ENCODE measurements around the gene UBE4A. TPM values are rescaled to one million over a fixed set of nuclear protein-coding genes. Genes with fewer than 3 reads are reported as not detected.

The UBE4A gene
- total and polyA plus RNA-seq, 2 experiments from 2014 or later, result 11.8 to 42.2 TPM

DNA sequence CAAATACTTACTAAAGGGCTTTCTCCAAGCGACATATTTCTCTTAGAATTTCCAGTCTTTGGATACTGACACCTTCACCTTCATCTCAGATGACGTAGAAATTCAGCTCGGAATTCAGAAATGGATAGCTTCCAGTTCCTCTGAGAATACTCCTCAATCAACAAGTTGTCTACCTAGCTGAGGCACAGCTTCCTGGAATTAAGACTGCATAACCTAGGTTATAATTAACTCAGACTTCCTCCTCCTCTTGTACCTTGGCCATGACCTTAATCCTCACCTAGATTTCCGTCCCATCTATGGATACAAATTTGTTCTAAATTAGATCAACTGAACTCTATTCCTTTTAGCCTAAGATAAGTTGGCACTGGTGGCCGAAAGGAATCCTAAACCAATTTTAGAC, 59.4 kb downstream of the UBE4A start:
- Histone ChIP-seq H3K4me3 (no peak overlapping the region), H3K36me3 (ENCODE audit: insufficient read depth) (no peaks in the 10 kb centered on the region), H3K9me2 (ENCODE audit: insufficient read depth) (no peaks in the 10 kb centered on the region), H3K27me3 (ENCODE audit: insufficient read depth) (no peaks in the 10 kb centered on the region), H3K4me1 (ENCODE audit: insufficient read depth) (peaks cover 12% of the 10 kb centered on the region), H4K20me1 (replicated peaks; ENCODE audit: insufficient read depth) (0 out of 2 replicates have a peak, but pooled peaks cover 3% of the 10 kb centered on the region), H3K4me2 (no peak overlapping the region), H3K27ac (ENCODE audit: low read depth) (no peak overlapping the region), H2AFZ (no peak overlapping the region), H3K79me2 (replicated peaks; ENCODE audit: insufficient read depth) (no peaks in the 10 kb centered on the region), H3F3A (replicated peaks; ENCODE audit: low read depth) (peaks cover 10% of the 10 kb centered on the region; the same call in 1 of the 2 replicates)
- Mint-ChIP-seq H3K27me3 (ENCODE audit: insufficient read depth, low read depth, poor library complexity) (peaks cover 3% of the 10 kb centered on the region), H3K4me3 (no peak overlapping the region), H3K4me1 (peaks cover 10% of the 10 kb centered on the region), H3K9me3 (no peaks in the 10 kb centered on the region), H3K36me3 (ENCODE audit: low read depth) (no peaks in the 10 kb centered on the region), H3K27ac (no peak overlapping the region)
- ATAC-seq, result no peak
- no peak for DNase-seq (ENCODE audit: low spot score)
- TF ChIP-seq JUNB (IDR thresholded peaks at IDR 0.05; ENCODE audit: unreplicated experiment) (no peak), ZNF331 (CRISPR knock-in tag; IDR thresholded peaks at IDR 0.05; ENCODE audit: low read depth) (no peak), CTCF (conservative IDR thresholded peaks at IDR 0.05; ENCODE audit: low read depth in 2 of 2) (no peak), ETS1 (IDR thresholded peaks at IDR 0.05) (no peak), POLR2AphosphoS5 (IDR thresholded peaks at IDR 0.05; ENCODE audit: low read depth) (no peak), NANOG (IDR thresholded peaks at IDR 0.05; ENCODE audit: borderline replicate concordance) (no peak), STAT1 (IDR thresholded peaks at IDR 0.05; ENCODE audit: unreplicated experiment) (no peak), ZNF462 (CRISPR knock-in tag; IDR thresholded peaks at IDR 0.05) (no peak), EZH2phosphoT487 (IDR thresholded peaks at IDR 0.05; ENCODE audit: unreplicated experiment) (no peak), ZNF114 (CRISPR knock-in tag; IDR thresholded peaks at IDR 0.05) (no peak), CREB1 (CRISPR knock-in tag; IDR thresholded peaks at IDR 0.05; ENCODE audit: low read depth) (no peak)
- TF ChIP-seq, protein P1, sequence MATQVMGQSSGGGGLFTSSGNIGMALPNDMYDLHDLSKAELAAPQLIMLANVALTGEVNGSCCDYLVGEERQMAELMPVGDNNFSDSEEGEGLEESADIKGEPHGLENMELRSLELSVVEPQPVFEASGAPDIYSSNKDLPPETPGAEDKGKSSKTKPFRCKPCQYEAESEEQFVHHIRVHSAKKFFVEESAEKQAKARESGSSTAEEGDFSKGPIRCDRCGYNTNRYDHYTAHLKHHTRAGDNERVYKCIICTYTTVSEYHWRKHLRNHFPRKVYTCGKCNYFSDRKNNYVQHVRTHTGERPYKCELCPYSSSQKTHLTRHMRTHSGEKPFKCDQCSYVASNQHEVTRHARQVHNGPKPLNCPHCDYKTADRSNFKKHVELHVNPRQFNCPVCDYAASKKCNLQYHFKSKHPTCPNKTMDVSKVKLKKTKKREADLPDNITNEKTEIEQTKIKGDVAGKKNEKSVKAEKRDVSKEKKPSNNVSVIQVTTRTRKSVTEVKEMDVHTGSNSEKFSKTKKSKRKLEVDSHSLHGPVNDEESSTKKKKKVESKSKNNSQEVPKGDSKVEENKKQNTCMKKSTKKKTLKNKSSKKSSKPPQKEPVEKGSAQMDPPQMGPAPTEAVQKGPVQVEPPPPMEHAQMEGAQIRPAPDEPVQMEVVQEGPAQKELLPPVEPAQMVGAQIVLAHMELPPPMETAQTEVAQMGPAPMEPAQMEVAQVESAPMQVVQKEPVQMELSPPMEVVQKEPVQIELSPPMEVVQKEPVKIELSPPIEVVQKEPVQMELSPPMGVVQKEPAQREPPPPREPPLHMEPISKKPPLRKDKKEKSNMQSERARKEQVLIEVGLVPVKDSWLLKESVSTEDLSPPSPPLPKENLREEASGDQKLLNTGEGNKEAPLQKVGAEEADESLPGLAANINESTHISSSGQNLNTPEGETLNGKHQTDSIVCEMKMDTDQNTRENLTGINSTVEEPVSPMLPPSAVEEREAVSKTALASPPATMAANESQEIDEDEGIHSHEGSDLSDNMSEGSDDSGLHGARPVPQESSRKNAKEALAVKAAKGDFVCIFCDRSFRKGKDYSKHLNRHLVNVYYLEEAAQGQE (IDR thresholded peaks at IDR 0.05; ENCODE audit: unreplicated experiment), result no peak
